Activated naive CD8-positive, alpha-beta T cell treated with anti-CD3 and anti-CD28 coated beads, Interleukin-2, amount 10 ng/mL, durations not matched to agents 7 days and 5 days (primary cell): ENCODE measurements around the gene CACHD1. TPM values are rescaled to one million over a fixed set of nuclear protein-coding genes. Genes with fewer than 3 reads are reported as not detected.

Experiments
- ATAC-seq: fragments of 150-1000 bp; cut with Tn5 transposase; one replicate; pipeline ENCODE4 v1.10.0; 2021; ENCODE audit warnings: low read depth, moderate library complexity
- POLR2A ChIA-PET: fragments of 350-600 bp; sonication (Branson Sonifier 250); formaldehyde crosslinking; loops from one replicate; lab custom pipeline; 2021; ENCODE audit warnings: antibody characterized with exemption; lab: Charles Lee
- DNase-seq: peaks from one replicate; pipeline ENCODE4 v3.0.0; 2021
- H3K27ac Mint-ChIP-seq: one replicate; pipeline ENCODE4 v1.8.0; 2022; ENCODE audit warnings: mild to moderate bottlenecking, mixed read lengths
- H3K27me3 Mint-ChIP-seq: one replicate; pipeline ENCODE4 v1.8.0; 2022; ENCODE audit warnings: mild to moderate bottlenecking, moderate library complexity, mixed read lengths
- H3K36me3 Mint-ChIP-seq: one replicate; pipeline ENCODE4 v1.8.0; 2021; ENCODE audit warnings: mild to moderate bottlenecking, mixed read lengths
- H3K4me1 Mint-ChIP-seq: one replicate; pipeline ENCODE4 v1.8.0; 2021; ENCODE audit warnings: mixed read lengths
- H3K4me3 Mint-ChIP-seq: one replicate; pipeline ENCODE4 v1.8.0; 2022; ENCODE audit warnings: mild to moderate bottlenecking, moderate library complexity, mixed read lengths
- H3K9me3 Mint-ChIP-seq: one replicate; pipeline ENCODE4 v1.8.0; 2021; ENCODE audit warnings: mixed read lengths
- total RNA-seq, 2 experiments: library from RNA; stranded (reverse); gene quantifications; one replicate each; pipeline ENCODE4 v1.2.3, GENCODE V29; 2021

Gene CACHD1
- total RNA-seq, 2 experiments from 2014 or later: 0.82 to 0.91 TPM

GRCh38 chr1:64630611-64631010 lies 160.7 kb downstream of the CACHD1 start:
- Mint-ChIP-seq H3K27ac (peak overlapping the region; percentile 65), H3K4me3 (peak overlapping the region; percentile 67), H3K4me1 (peaks cover 13% of the 10 kb centered on the region), H3K27me3 (no peaks in the 10 kb centered on the region), H3K36me3 (peaks cover 5% of the 10 kb centered on the region), H3K9me3 (no peaks in the 10 kb centered on the region)
- peak; percentile 30 for ATAC-seq
- DNase-seq: no peak
- POLR2A ChIA-PET: no interaction called here

- H3K36me3 Mint-ChIP-seq: peaks cover 5% of the 10 kb centered on the region
- H3K4me1 Mint-ChIP-seq: peaks cover 13% of the 10 kb centered on the region
- H3K27me3 Mint-ChIP-seq: no peaks in the 10 kb centered on the region
- DNase-seq: no peak
- POLR2A ChIA-PET: no interaction called here
- no peaks in the 10 kb centered on the region for H3K9me3 Mint-ChIP-seq
- ATAC-seq: no peak
- no peak overlapping the region for H3K27ac Mint-ChIP-seq
- H3K4me3 Mint-ChIP-seq: no peak overlapping the region
These were observed 161.6 kb downstream of the CACHD1 start for GRCh38 chr1:64631346-64632034.

GRCh38 chr1:64632936-64633335 lies 163.0 kb downstream of the CACHD1 start:
- Mint-ChIP-seq H3K4me3 (no peak overlapping the region), H3K27me3 (no peaks in the 10 kb centered on the region), H3K27ac (no peak overlapping the region), H3K4me1 (peaks cover 17% of the 10 kb centered on the region), H3K9me3 (no peaks in the 10 kb centered on the region), H3K36me3 (peaks cover 5% of the 10 kb centered on the region)
- POLR2A ChIA-PET: no interaction called here
- DNase-seq (no peak), ATAC-seq (no peak)

- DNase-seq (no peak), ATAC-seq (no peak)
- Mint-ChIP-seq H3K27me3 (no peaks in the 10 kb centered on the region), H3K4me1 (no peaks in the 10 kb centered on the region), H3K9me3 (no peaks in the 10 kb centered on the region), H3K27ac (no peak overlapping the region), H3K4me3 (no peak overlapping the region), H3K36me3 (no peaks in the 10 kb centered on the region)
- POLR2A ChIA-PET: no interaction called here
These were observed 175.8 kb downstream of the CACHD1 start for GRCh38 chr1:64645735-64646134.

GRCh38 chr1:64650411-64650810 lies 180.5 kb downstream of the CACHD1 start:
- Mint-ChIP-seq H3K4me1 (no peaks in the 10 kb centered on the region), H3K4me3 (no peak overlapping the region), H3K27me3 (no peaks in the 10 kb centered on the region), H3K9me3 (no peaks in the 10 kb centered on the region), H3K27ac (no peak overlapping the region), H3K36me3 (peaks cover 2% of the 10 kb centered on the region)
- POLR2A ChIA-PET: no interaction called here
- ATAC-seq (no peak), DNase-seq (no peak)

- H3K9me3 Mint-ChIP-seq: no peaks in the 10 kb centered on the region
- no peak overlapping the region for H3K27ac Mint-ChIP-seq
- H3K4me1 Mint-ChIP-seq: no peaks in the 10 kb centered on the region
- DNase-seq (no peak), ATAC-seq (no peak)
- H3K27me3 Mint-ChIP-seq: no peaks in the 10 kb centered on the region
- H3K36me3 Mint-ChIP-seq: peaks cover 2% of the 10 kb centered on the region
- POLR2A ChIA-PET: no interaction called here
- no peak overlapping the region for H3K4me3 Mint-ChIP-seq
These were observed 181.9 kb downstream of the CACHD1 start for GRCh38 chr1:64651841-64652240.

- Mint-ChIP-seq H3K27me3 (no peaks in the 10 kb centered on the region), H3K27ac (no peak overlapping the region), H3K36me3 (peaks cover 2% of the 10 kb centered on the region), H3K4me3 (no peak overlapping the region), H3K4me1 (no peaks in the 10 kb centered on the region), H3K9me3 (no peaks in the 10 kb centered on the region)
- POLR2A ChIA-PET: no interaction called here
- ATAC-seq (no peak), DNase-seq (no peak)
These were observed 183.5 kb downstream of the CACHD1 start for GRCh38 chr1:64653466-64653865.

GRCh38 chr1:64654519-64655341 lies 184.8 kb downstream of the CACHD1 start:
- POLR2A ChIA-PET: no interaction called here
- Mint-ChIP-seq H3K9me3 (no peaks in the 10 kb centered on the region), H3K27me3 (no peaks in the 10 kb centered on the region), H3K4me3 (no peak overlapping the region), H3K4me1 (no peaks in the 10 kb centered on the region), H3K27ac (no peak overlapping the region), H3K36me3 (peaks cover 2% of the 10 kb centered on the region)
- no peak for DNase-seq
- no peak for ATAC-seq

- no peak overlapping the region for H3K4me3 Mint-ChIP-seq
- no peaks in the 10 kb centered on the region for H3K9me3 Mint-ChIP-seq
- H3K27me3 Mint-ChIP-seq: no peaks in the 10 kb centered on the region
- peaks cover 2% of the 10 kb centered on the region for H3K36me3 Mint-ChIP-seq
- H3K27ac Mint-ChIP-seq: no peak overlapping the region
- no peaks in the 10 kb centered on the region for H3K4me1 Mint-ChIP-seq
- DNase-seq: no peak
- POLR2A ChIA-PET: no interaction called here
- no peak for ATAC-seq
These were observed 185.9 kb downstream of the CACHD1 start for GRCh38 chr1:64655861-64656260.

GRCh38 chr1:64659478-64660138 lies 189.7 kb downstream of the CACHD1 start:
- Mint-ChIP-seq H3K36me3 (no peaks in the 10 kb centered on the region), H3K4me1 (no peaks in the 10 kb centered on the region), H3K27me3 (no peaks in the 10 kb centered on the region), H3K4me3 (no peak overlapping the region), H3K9me3 (no peaks in the 10 kb centered on the region), H3K27ac (no peak overlapping the region)
- DNase-seq (no peak), ATAC-seq (no peak)
- POLR2A ChIA-PET: no interaction called here

- no peaks in the 10 kb centered on the region for H3K9me3 Mint-ChIP-seq
- no peaks in the 10 kb centered on the region for H3K36me3 Mint-ChIP-seq
- ATAC-seq: no peak
- no peak overlapping the region for H3K27ac Mint-ChIP-seq
- POLR2A ChIA-PET: no interaction called here
- no peaks in the 10 kb centered on the region for H3K27me3 Mint-ChIP-seq
- peak; percentile 31 for DNase-seq
- H3K4me1 Mint-ChIP-seq: no peaks in the 10 kb centered on the region
- no peak overlapping the region for H3K4me3 Mint-ChIP-seq
These were observed 193.7 kb downstream of the CACHD1 start for GRCh38 chr1:64663668-64664067.

- H3K27ac Mint-ChIP-seq: no peak overlapping the region
- no peak overlapping the region for H3K4me3 Mint-ChIP-seq
- POLR2A ChIA-PET: no interaction called here
- no peaks in the 10 kb centered on the region for H3K4me1 Mint-ChIP-seq
- no peak for ATAC-seq
- H3K27me3 Mint-ChIP-seq: no peaks in the 10 kb centered on the region
- H3K9me3 Mint-ChIP-seq: no peaks in the 10 kb centered on the region
- H3K36me3 Mint-ChIP-seq: no peaks in the 10 kb centered on the region
- no peak for DNase-seq
These were observed 194.4 kb downstream of the CACHD1 start for GRCh38 chr1:64664299-64664698.

GRCh38 chr1:64669098-64669675 lies 199.3 kb downstream of the CACHD1 start:
- no peak for ATAC-seq
- Mint-ChIP-seq H3K4me3 (no peak overlapping the region), H3K9me3 (no peaks in the 10 kb centered on the region), H3K27ac (no peak overlapping the region), H3K27me3 (no peaks in the 10 kb centered on the region), H3K4me1 (no peaks in the 10 kb centered on the region), H3K36me3 (no peaks in the 10 kb centered on the region)
- no peak for DNase-seq
- POLR2A ChIA-PET: no interaction called here
